Measurements from ENCODE around the gene WNT3A.

Gene WNT3A

DNA sequence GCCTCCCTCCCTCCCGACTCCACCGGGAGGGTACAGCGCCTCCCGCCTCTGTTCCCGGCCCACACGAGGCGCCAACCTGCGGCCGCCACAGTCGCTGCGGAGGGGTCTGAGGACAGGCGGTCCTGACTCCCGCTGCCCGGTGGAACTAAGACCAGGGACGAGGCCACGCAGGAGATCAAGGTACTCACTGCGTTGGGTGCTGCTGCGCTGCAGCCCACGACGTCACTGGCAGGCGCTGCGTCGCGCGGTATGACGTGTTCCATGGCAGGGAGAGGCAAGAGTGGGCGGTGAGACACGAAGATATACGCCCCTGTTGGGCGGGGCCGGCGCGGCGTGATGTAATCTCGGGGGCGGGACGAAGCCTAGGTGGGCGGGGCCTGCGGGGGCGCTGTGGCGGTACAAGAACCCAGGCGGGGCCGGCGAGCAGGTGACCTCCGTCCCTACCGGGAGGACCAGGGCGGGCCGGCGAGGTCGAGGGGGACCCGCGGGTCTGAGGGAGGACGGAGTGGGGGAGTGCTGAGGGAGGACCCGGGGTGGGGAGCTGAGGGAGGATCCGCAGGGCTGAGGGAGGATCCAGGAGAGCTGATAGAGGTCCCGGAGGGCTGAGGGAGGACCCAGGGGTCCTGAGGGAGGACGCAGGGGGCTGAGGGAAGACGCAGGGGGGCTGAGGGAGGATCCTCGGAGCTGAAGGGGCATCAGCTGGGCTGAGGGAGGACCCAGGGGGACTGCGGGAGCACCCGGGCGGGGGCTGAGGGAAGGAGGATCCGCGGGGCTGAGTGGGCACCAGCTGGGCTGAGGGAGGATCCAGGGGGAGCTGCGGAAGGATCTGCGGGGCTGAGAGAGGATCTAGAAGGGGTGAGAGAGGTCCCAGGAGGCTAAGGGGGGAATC lies 102.5 kb downstream of the WNT3A start, which contains the start of gene MRPL55:
Gene MRPL55 (minus strand): TSS at position 227 of the 889 bp plus-strand sequence. CDS start 1,039 bp downstream, outside the sequence.
- H3K27ac ChIP-seq (replicated peaks) = peak within 1 kb of the TSS; percentile 80
- H3K4me3 ChIP-seq (replicated peaks; ENCODE audit: insufficient read depth, low read length) = peak within 1 kb of the TSS; percentile 89
- H3K27me3 ChIP-seq (ENCODE audit: insufficient read depth, poor library complexity, severe bottlenecking) = no peaks in the 10 kb centered on the region
- TF ChIP-seq GABPA (IDR thresholded peaks at IDR 0.05; ENCODE audit: low read depth) (no peak), POLR2AphosphoS5 (IDR thresholded peaks at IDR 0.05; ENCODE audit: low read depth) (peak; percentile 95), SPI1 (IDR thresholded peaks at IDR 0.05; ENCODE audit: borderline replicate concordance, low read depth) (no peak)
- TF ChIP-seq, protein P1, sequence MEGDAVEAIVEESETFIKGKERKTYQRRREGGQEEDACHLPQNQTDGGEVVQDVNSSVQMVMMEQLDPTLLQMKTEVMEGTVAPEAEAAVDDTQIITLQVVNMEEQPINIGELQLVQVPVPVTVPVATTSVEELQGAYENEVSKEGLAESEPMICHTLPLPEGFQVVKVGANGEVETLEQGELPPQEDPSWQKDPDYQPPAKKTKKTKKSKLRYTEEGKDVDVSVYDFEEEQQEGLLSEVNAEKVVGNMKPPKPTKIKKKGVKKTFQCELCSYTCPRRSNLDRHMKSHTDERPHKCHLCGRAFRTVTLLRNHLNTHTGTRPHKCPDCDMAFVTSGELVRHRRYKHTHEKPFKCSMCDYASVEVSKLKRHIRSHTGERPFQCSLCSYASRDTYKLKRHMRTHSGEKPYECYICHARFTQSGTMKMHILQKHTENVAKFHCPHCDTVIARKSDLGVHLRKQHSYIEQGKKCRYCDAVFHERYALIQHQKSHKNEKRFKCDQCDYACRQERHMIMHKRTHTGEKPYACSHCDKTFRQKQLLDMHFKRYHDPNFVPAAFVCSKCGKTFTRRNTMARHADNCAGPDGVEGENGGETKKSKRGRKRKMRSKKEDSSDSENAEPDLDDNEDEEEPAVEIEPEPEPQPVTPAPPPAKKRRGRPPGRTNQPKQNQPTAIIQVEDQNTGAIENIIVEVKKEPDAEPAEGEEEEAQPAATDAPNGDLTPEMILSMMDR (IDR thresholded peaks at IDR 0.05; ENCODE audit: insufficient read depth, low read length) = no peak
- TF ChIP-seq, protein P2, sequence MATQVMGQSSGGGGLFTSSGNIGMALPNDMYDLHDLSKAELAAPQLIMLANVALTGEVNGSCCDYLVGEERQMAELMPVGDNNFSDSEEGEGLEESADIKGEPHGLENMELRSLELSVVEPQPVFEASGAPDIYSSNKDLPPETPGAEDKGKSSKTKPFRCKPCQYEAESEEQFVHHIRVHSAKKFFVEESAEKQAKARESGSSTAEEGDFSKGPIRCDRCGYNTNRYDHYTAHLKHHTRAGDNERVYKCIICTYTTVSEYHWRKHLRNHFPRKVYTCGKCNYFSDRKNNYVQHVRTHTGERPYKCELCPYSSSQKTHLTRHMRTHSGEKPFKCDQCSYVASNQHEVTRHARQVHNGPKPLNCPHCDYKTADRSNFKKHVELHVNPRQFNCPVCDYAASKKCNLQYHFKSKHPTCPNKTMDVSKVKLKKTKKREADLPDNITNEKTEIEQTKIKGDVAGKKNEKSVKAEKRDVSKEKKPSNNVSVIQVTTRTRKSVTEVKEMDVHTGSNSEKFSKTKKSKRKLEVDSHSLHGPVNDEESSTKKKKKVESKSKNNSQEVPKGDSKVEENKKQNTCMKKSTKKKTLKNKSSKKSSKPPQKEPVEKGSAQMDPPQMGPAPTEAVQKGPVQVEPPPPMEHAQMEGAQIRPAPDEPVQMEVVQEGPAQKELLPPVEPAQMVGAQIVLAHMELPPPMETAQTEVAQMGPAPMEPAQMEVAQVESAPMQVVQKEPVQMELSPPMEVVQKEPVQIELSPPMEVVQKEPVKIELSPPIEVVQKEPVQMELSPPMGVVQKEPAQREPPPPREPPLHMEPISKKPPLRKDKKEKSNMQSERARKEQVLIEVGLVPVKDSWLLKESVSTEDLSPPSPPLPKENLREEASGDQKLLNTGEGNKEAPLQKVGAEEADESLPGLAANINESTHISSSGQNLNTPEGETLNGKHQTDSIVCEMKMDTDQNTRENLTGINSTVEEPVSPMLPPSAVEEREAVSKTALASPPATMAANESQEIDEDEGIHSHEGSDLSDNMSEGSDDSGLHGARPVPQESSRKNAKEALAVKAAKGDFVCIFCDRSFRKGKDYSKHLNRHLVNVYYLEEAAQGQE (IDR thresholded peaks at IDR 0.05; ENCODE audit: insufficient replicate concordance, low read depth) = no peak
- peak; percentile 96 to 97 for DNase-seq (ENCODE audit: low read depth in 1 of 2, low spot score in 1 of 2)

DNA sequence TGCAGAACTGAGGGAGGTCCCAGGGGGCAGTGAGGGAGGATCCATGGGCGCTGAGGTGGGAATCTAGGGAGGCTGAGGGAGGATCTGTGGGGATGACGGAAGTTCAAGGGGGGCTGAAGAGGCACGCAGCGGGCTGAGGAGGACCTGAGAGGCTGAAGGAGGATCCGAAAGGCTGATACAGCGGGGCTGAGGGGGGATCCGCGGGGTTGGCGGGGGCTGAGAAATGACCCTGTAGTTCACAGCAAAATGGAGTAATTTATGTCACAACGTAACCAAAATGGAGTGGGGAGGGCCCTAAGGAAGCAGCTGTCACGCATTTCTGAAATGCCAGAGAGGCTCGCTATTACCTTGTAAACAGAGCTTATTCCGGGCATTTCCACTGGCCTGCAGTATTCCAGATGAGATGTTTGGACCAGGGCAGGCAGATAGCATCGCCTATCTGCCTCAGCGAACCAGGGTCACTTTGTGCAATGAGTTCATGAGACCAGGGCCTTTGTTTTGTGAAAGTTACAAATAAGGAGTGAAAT lies 103.2 kb downstream of the WNT3A start:
- peak overlapping the region; percentile 89 for H3K4me3 ChIP-seq (replicated peaks; ENCODE audit: insufficient read depth, low read length)
- DNase-seq (ENCODE audit: low read depth in 1 of 2, low spot score in 1 of 2) = no peak
- H3K27me3 ChIP-seq (ENCODE audit: insufficient read depth, poor library complexity, severe bottlenecking) = no peaks in the 10 kb centered on the region
- TF ChIP-seq GABPA (IDR thresholded peaks at IDR 0.05; ENCODE audit: low read depth) = no peak
- TF ChIP-seq, protein P1 (IDR thresholded peaks at IDR 0.05; ENCODE audit: insufficient read depth, low read length) = no peak
- TF ChIP-seq POLR2AphosphoS5 (IDR thresholded peaks at IDR 0.05; ENCODE audit: low read depth) = no peak
- no peak for TF ChIP-seq SPI1 (IDR thresholded peaks at IDR 0.05; ENCODE audit: borderline replicate concordance, low read depth)
- TF ChIP-seq, protein P2 (IDR thresholded peaks at IDR 0.05; ENCODE audit: insufficient replicate concordance, low read depth) = no peak
- H3K27ac ChIP-seq (replicated peaks) = peak overlapping the region; percentile 80; the same call in 1 of the 2 replicates

DNA sequence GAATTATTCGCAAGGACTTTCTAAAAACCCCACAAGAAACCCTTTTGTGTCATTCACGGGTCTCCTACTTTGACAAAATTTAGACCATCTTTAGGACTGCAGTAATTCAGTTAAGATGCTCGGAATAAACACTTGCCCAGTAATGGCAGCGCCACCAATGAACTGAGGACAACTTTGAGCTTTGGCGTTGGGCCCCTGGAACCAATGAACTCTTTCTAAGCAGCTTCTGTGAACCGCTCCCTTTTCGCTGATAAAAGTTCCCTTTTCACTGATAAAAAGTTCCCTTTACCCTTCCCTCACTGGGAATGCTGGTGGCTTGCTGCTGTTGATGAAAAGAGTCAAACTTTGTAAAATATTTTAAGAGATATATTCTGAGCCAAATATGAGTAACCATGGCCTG lies 103.8 kb downstream of the WNT3A start:
- TF ChIP-seq, protein P2 (IDR thresholded peaks at IDR 0.05; ENCODE audit: insufficient replicate concordance, low read depth) = no peak
- TF ChIP-seq POLR2AphosphoS5 (IDR thresholded peaks at IDR 0.05; ENCODE audit: low read depth) = no peak
- TF ChIP-seq GABPA (IDR thresholded peaks at IDR 0.05; ENCODE audit: low read depth) = no peak
- TF ChIP-seq, protein P1 (IDR thresholded peaks at IDR 0.05; ENCODE audit: insufficient read depth, low read length) = no peak
- no peak for TF ChIP-seq SPI1 (IDR thresholded peaks at IDR 0.05; ENCODE audit: borderline replicate concordance, low read depth)
- Histone ChIP-seq H3K27me3 (ENCODE audit: insufficient read depth, poor library complexity, severe bottlenecking) (no peaks in the 10 kb centered on the region), H3K27ac (replicated peaks) (no peak overlapping the region), H3K4me3 (replicated peaks; ENCODE audit: insufficient read depth, low read length) (no peak overlapping the region)
- no peak for DNase-seq (ENCODE audit: low read depth in 1 of 2, low spot score in 1 of 2)

Measured in HL-60 (cell line).